ENCODE results near the gene DDX20. TPM values are rescaled to one million over a fixed set of nuclear protein-coding genes. Genes with fewer than 3 reads are reported as not detected.

DDX20 gene
- total RNA-seq, 1 donor = 30.7 TPM

- DNase-seq (ENCODE audit: low read depth) = no peak
- peak; percentile 24 for TF ChIP-seq CTCF (IDR thresholded peaks at IDR 0.05; ENCODE audit: insufficient read depth, low read depth, low read length)
- no peak overlapping the region for H3K4me3 ChIP-seq (ENCODE audit: low read depth, low read length)
These were observed 2.7 kb downstream of the DDX20 start for GRCh38 chr1:111758373-111758772.

DNA sequence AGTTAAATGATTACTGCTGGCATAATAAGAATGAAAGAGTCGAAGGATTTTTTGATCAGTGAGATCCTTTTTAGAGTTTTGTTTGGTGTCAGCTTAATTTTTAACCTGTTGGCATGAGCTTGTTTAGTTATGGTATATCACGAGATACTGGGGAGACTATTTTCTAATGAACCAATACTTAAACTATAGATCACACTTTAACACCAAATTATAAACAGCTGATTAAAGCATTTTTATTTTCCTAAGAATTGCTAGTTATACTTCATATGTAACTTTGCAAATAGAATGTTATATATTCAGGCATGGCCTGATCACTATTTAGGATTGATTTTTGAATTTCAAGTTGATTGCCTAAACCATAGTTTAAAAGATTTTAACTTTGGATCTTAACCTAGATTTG lies 6.0 kb downstream of the DDX20 start:
- no peak for TF ChIP-seq CTCF (IDR thresholded peaks at IDR 0.05; ENCODE audit: insufficient read depth, low read depth, low read length)

GRCh38 chr1:111762332-111762731 lies 6.6 kb downstream of the DDX20 start:
- no peak for TF ChIP-seq CTCF (IDR thresholded peaks at IDR 0.05; ENCODE audit: insufficient read depth, low read depth, low read length)
- H3K4me3 ChIP-seq (ENCODE audit: low read depth, low read length) = no peak overlapping the region
- no peak for DNase-seq (ENCODE audit: low read depth)

More for the DNA sequence above, 6.0 kb downstream of the DDX20 start:
- DNase-seq (ENCODE audit: low read depth) = no peak
- no peak overlapping the region for H3K4me3 ChIP-seq (ENCODE audit: low read depth, low read length)

GRCh38 chr1:111768023-111768422 lies 12.3 kb downstream of the DDX20 start:
- DNase-seq (ENCODE audit: low read depth) = no peak
- no peak for TF ChIP-seq CTCF (IDR thresholded peaks at IDR 0.05; ENCODE audit: insufficient read depth, low read depth, low read length)
- no peak overlapping the region for H3K4me3 ChIP-seq (ENCODE audit: low read depth, low read length)

DNA sequence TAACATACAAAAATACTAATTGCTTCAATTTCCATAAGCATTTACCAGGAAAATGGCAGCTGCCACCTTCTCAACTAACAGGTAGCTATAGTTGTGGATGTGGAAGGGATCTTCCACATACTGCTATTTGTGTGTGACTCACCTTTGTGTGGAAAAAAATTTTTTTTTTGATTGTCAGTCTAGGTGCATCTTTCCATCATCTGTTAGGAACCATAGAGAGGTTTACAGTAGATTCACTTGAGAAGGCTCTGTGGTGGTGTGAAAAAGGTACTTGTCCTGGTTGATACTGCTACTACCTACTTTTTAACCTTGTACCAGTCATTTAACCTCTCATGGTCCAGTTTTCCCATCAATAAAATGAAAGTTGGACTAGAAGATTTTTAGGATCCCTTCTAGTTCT lies 12.9 kb downstream of the DDX20 start:
- TF ChIP-seq CTCF (IDR thresholded peaks at IDR 0.05; ENCODE audit: insufficient read depth, low read depth, low read length) = no peak
- no peak overlapping the region for H3K4me3 ChIP-seq (ENCODE audit: low read depth, low read length)
- DNase-seq (ENCODE audit: low read depth) = no peak

DNA sequence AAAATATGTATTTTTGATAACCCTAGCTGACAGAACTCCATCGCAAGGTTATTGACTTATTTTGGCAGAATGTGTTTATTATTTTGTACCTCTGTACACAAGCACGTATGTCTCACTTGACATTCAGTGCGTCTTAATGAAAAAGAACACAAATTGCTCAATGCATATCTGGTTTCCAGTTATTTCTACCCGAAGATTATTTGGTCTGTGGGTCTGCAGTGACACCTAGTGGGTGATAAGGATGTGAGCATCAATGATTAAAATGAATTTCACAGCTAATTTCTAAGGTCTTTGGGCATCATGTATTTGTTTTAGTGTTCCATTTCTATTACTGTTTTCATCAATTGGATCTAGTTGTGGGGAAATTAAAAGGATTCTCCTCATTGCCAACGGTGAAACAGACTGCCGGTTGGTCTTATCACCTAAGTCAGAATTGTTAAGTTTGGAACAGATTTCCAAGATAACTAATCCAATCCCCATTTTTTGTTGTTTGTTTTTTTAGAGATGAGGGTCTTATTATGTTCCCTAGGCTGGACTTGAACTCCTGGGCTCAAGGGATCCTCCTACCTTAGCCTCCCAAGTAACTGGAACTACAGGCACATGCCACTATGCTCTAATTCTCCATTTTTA lies 13.9 kb downstream of the DDX20 start:
- no peak overlapping the region for H3K4me3 ChIP-seq (ENCODE audit: low read depth, low read length)
- peak; percentile 86 for DNase-seq (ENCODE audit: low read depth)
- peak; percentile 83 for TF ChIP-seq CTCF (IDR thresholded peaks at IDR 0.05; ENCODE audit: insufficient read depth, low read depth, low read length)

GRCh38 chr1:111770916-111771315 lies 15.2 kb downstream of the DDX20 start:
- peak; percentile 67 for DNase-seq (ENCODE audit: low read depth)
- no peak overlapping the region for H3K4me3 ChIP-seq (ENCODE audit: low read depth, low read length)
- TF ChIP-seq CTCF (IDR thresholded peaks at IDR 0.05; ENCODE audit: insufficient read depth, low read depth, low read length) = no peak

Measured in fibroblast of villous mesenchyme (primary cell).